ENCODE data around the gene TRPT1.

TRPT1 gene

GRCh38 chr11:64204464-64204989, 21.5 kb downstream of the TRPT1 start:
- H3K4me3 ChIP-seq (ENCODE audit: low read depth, low read length), result no peak overlapping the region
- TF ChIP-seq CTCF (IDR thresholded peaks at IDR 0.05; ENCODE audit: borderline replicate concordance, insufficient read depth, low read depth, low read length), result peak; percentile 71

GRCh38 chr11:64204080-64204440, 21.9 kb downstream of the TRPT1 start:
- no peak overlapping the region for H3K4me3 ChIP-seq (ENCODE audit: low read depth, low read length)
- no peak for TF ChIP-seq CTCF (IDR thresholded peaks at IDR 0.05; ENCODE audit: borderline replicate concordance, insufficient read depth, low read depth, low read length)

GRCh38 chr11:64203421-64204079, 22.4 kb downstream of the TRPT1 start:
- no peak for TF ChIP-seq CTCF (IDR thresholded peaks at IDR 0.05; ENCODE audit: borderline replicate concordance, insufficient read depth, low read depth, low read length)
- H3K4me3 ChIP-seq (ENCODE audit: low read depth, low read length), result no peak overlapping the region

GRCh38 chr11:64202992-64203391, 23.0 kb downstream of the TRPT1 start:
- TF ChIP-seq CTCF (IDR thresholded peaks at IDR 0.05; ENCODE audit: borderline replicate concordance, insufficient read depth, low read depth, low read length), result no peak
- no peak overlapping the region for H3K4me3 ChIP-seq (ENCODE audit: low read depth, low read length)

GRCh38 chr11:64201543-64201942, 24.4 kb downstream of the TRPT1 start:
- no peak for TF ChIP-seq CTCF (IDR thresholded peaks at IDR 0.05; ENCODE audit: borderline replicate concordance, insufficient read depth, low read depth, low read length)
- no peak overlapping the region for H3K4me3 ChIP-seq (ENCODE audit: low read depth, low read length)

- no peak overlapping the region for H3K4me3 ChIP-seq (ENCODE audit: low read depth, low read length)
Measured at GRCh38 chr11:64198511-64198910, 27.5 kb downstream of the TRPT1 start.

More at GRCh38 chr11:64198511-64198910, 27.5 kb downstream of the TRPT1 start:
- TF ChIP-seq CTCF (IDR thresholded peaks at IDR 0.05; ENCODE audit: borderline replicate concordance, insufficient read depth, low read depth, low read length), result no peak
